Measurements from ENCODE around the gene TRIM67. TPM values are rescaled to one million over a fixed set of nuclear protein-coding genes. Genes with fewer than 3 reads are reported as not detected.
"Not testable (repeated sequence)": the region's sequence is repeated elsewhere in the genome, so short reads cannot be mapped to it uniquely, and the experiment has no call there.

The TRIM67 gene
- polyA plus RNA-seq, 2 of the 4 experiments (the other 2 are of a cell fraction), result 0.23 to 0.35 TPM

- H3K27ac ChIP-seq, result no peak overlapping the region
- no peak overlapping the region for H3K4me2 ChIP-seq
- ChIA-PET CTCF (no interaction called here), POLR2A (no interaction called here)
- peaks cover 16% of the 10 kb centered on the region; the same call in 1 of the 3 replicates for H3K9me3 ChIP-seq
- FAIRE-seq (no peak), ATAC-seq (no peak), DNase-seq (ENCODE audit: low read depth in 1 of 2, low spot score in 1 of 2) (no peak)
- TF ChIP-seq GATA3 (IDR thresholded peaks at IDR 0.05; ENCODE audit: borderline replicate concordance) (no peak), CBX2 (IDR thresholded peaks at IDR 0.05; ENCODE audit: borderline replicate concordance, low read depth) (no peak), RFX5 (IDR thresholded peaks at IDR 0.05) (no peak), TP53 (CRISPR knock-in tag; IDR thresholded peaks at IDR 0.05) (no peak), NPAS2 (CRISPR knock-in tag; IDR thresholded peaks at IDR 0.05; ENCODE audit: borderline replicate concordance) (no peak), ZNF302 (CRISPR knock-in tag; IDR thresholded peaks at IDR 0.05) (no peak)
- TF ChIP-seq, protein P1, sequence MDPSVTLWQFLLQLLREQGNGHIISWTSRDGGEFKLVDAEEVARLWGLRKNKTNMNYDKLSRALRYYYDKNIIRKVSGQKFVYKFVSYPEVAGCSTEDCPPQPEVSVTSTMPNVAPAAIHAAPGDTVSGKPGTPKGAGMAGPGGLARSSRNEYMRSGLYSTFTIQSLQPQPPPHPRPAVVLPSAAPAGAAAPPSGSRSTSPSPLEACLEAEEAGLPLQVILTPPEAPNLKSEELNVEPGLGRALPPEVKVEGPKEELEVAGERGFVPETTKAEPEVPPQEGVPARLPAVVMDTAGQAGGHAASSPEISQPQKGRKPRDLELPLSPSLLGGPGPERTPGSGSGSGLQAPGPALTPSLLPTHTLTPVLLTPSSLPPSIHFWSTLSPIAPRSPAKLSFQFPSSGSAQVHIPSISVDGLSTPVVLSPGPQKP (IDR thresholded peaks at IDR 0.05; ENCODE audit: low read depth, low read length), result no peak
- TF ChIP-seq, protein P2, sequence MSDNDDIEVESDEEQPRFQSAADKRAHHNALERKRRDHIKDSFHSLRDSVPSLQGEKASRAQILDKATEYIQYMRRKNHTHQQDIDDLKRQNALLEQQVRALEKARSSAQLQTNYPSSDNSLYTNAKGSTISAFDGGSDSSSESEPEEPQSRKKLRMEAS (IDR thresholded peaks at IDR 0.05), result no peak
- no peak overlapping the region for H3K4me3 ChIP-seq
- H3K4me1 ChIP-seq, result no peaks in the 10 kb centered on the region
- WGBS (ENCODE audit: missing lambda C conversion rate), result 51% methylated on average over 2 of the region's 2 CpGs
Measured at GRCh38 chr1:231122143-231122542, 39.7 kb upstream of the TRIM67 start.

GRCh38 chr1:231124746-231125145 lies 37.1 kb upstream of the TRIM67 start:
- no peak overlapping the region for H3K27ac ChIP-seq
- TF ChIP-seq EP300 (IDR thresholded peaks at IDR 0.05) (no peak), FOSB (CRISPR knock-in tag; IDR thresholded peaks at IDR 0.05) (no peak), CHD4 (IDR thresholded peaks at IDR 0.05; ENCODE audit: borderline replicate concordance) (no peak), ZNF302 (CRISPR knock-in tag; IDR thresholded peaks at IDR 0.05) (no peak), MAFK (IDR thresholded peaks at IDR 0.05; ENCODE audit: partially characterized antibody) (no peak), POLR2A (IDR thresholded peaks at IDR 0.05; ENCODE audit: low read length) (no peak), NFE2L2 (conservative IDR thresholded peaks at IDR 0.05; ENCODE audit: low read length) (no peak), ZC3H11A (IDR thresholded peaks at IDR 0.05) (no peak)
- H3K9me3 ChIP-seq, result peaks cover 6% of the 10 kb centered on the region; the same call in 1 of the 3 replicates
- H3K4me3 ChIP-seq, result no peak overlapping the region
- H3K4me2 ChIP-seq, result no peak overlapping the region
- ChIA-PET CTCF (interaction anchor here (1.5 to 1.6 kb wide), 2 partner anchors 10 to 22 kb away, joined by 3 to 4 read pairs; no protein-coding TSS in a partner anchor), POLR2A (no interaction called here)
- no peak for ATAC-seq
- WGBS (ENCODE audit: missing lambda C conversion rate), result 87% methylated on average over 14 of the region's 14 CpGs
- DNase-seq (ENCODE audit: low read depth in 1 of 2, low spot score in 1 of 2), result no peak
- FAIRE-seq, result no peak
- H3K4me1 ChIP-seq, result no peaks in the 10 kb centered on the region

- Histone ChIP-seq H3K27ac (no peak overlapping the region), H3K4me2 (no peak overlapping the region), H3K4me1 (no peaks in the 10 kb centered on the region), H3K4me3 (no peak overlapping the region), H3K9me3 (no peaks in the 10 kb centered on the region)
- ATAC-seq (no peak), FAIRE-seq (no peak), DNase-seq (ENCODE audit: low read depth in 1 of 2, low spot score in 1 of 2) (no peak)
- ChIA-PET CTCF (interaction anchor here (1.2 to 1.6 kb wide), 2 partner anchors 23 to 33 kb away, joined by 3 read pairs; no protein-coding TSS in a partner anchor), POLR2A (no interaction called here)
- WGBS (ENCODE audit: missing lambda C conversion rate), result 69% methylated on average over 9 of the region's 9 CpGs
- TF ChIP-seq, protein P3, sequence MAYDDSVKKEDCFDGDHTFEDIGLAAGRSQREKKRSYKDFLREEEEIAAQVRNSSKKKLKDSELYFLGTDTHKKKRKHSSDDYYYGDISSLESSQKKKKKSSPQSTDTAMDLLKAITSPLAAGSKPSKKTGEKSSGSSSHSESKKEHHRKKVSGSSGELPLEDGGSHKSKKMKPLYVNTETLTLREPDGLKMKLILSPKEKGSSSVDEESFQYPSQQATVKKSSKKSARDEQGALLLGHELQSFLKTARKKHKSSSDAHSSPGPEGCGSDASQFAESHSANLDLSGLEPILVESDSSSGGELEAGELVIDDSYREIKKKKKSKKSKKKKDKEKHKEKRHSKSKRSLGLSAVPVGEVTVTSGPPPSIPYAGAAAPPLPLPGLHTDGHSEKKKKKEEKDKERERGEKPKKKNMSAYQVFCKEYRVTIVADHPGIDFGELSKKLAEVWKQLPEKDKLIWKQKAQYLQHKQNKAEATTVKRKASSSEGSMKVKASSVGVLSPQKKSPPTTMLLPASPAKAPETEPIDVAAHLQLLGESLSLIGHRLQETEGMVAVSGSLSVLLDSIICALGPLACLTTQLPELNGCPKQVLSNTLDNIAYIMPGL (CRISPR knock-in tag; IDR thresholded peaks at IDR 0.05; ENCODE audit: borderline replicate concordance), result no peak
- no peak for TF ChIP-seq NR3C1 (IDR thresholded peaks at IDR 0.05)
- TF ChIP-seq KDM1A (IDR thresholded peaks at IDR 0.05; ENCODE audit: low read depth), result no peak
- TF ChIP-seq TP53 (CRISPR knock-in tag; IDR thresholded peaks at IDR 0.05), result no peak
- TF ChIP-seq HES2 (IDR thresholded peaks at IDR 0.05), result no peak
- TF ChIP-seq HOXB13 (CRISPR knock-in tag; IDR thresholded peaks at IDR 0.05; ENCODE audit: low read depth), result no peak
- TF ChIP-seq EP300 (IDR thresholded peaks at IDR 0.05), result no peak
- TF ChIP-seq E2F6 (IDR thresholded peaks at IDR 0.05; ENCODE audit: borderline replicate concordance, low read depth), result no peak
- TF ChIP-seq HOXB5 (CRISPR knock-in tag; IDR thresholded peaks at IDR 0.05), result no peak
- no peak for TF ChIP-seq BHLHE40 (IDR thresholded peaks at IDR 0.05; ENCODE audit: low read depth, low read length)
- no peak for TF ChIP-seq CHD2 (IDR thresholded peaks at IDR 0.05; ENCODE audit: low read length, partially characterized antibody)
- TF ChIP-seq, protein P4, sequence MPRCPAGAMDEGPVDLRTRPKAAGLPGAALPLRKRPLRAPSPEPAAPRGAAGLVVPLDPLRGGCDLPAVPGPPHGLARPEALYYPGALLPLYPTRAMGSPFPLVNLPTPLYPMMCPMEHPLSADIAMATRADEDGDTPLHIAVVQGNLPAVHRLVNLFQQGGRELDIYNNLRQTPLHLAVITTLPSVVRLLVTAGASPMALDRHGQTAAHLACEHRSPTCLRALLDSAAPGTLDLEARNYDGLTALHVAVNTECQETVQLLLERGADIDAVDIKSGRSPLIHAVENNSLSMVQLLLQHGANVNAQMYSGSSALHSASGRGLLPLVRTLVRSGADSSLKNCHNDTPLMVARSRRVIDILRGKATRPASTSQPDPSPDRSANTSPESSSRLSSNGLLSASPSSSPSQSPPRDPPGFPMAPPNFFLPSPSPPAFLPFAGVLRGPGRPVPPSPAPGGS (IDR thresholded peaks at IDR 0.05), result no peak
Measured at GRCh38 chr1:231125972-231126580, 35.8 kb upstream of the TRIM67 start.

- CTCF ChIA-PET; H3K9me3 ChIP-seq; FAIRE-seq; H3K4me3 ChIP-seq; DNase-seq (ENCODE audit: low read depth in 1 of 2, low spot score in 1 of 2); ATAC-seq; H3K4me1 ChIP-seq; POLR2A ChIA-PET; H3K27ac ChIP-seq; H3K4me2 ChIP-seq: not testable (repeated sequence)
- WGBS (ENCODE audit: missing lambda C conversion rate), result 57% methylated on average over 6 of the region's 6 CpGs
Measured at GRCh38 chr1:231127106-231127505, 34.8 kb upstream of the TRIM67 start.

Data from A549 (cell line).